ENCODE measurements around the gene TYW1. TPM values are rescaled to one million over a fixed set of nuclear protein-coding genes. Genes with fewer than 3 reads are reported as not detected.
"Not testable (repeated sequence)": the region's sequence is repeated elsewhere in the genome, so short reads cannot be mapped to it uniquely, and the experiment has no call there.

Gene TYW1
- total and polyA plus RNA-seq, 9 donors = 13.2 to 16.3 (median 14.6) TPM

DNA sequence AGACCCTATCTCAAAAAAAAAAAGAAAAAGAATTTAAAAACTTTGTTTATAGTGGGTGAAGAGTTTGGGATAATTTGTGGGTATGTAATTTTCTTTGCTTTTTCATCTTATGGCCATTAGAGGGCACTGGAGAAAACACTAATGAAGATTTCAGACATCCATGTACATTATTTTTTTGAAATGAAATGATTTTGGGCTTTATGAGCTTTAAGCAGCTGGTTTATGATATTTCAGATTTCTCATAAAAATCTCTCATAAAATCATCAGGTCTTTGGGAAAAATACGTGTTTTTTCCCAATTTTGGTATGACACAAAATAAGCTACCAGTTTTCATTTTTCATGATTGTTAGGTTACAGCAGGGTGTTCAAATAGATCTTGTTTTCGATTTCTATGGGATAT lies 44.2 kb downstream of the TYW1 start:
- H3K36me3 ChIP-seq (ENCODE audit: control insufficient read depth, insufficient read depth, low read length); H3K27ac ChIP-seq (ENCODE audit: low read length); DNase-seq; H3K4me3 ChIP-seq (ENCODE audit: low read length); H3K9me3 ChIP-seq (replicated peaks; ENCODE audit: control insufficient read depth, low read depth, low read length); H3K27me3 ChIP-seq (ENCODE audit: control insufficient read depth, insufficient read depth, low read length); H3K4me1 ChIP-seq (ENCODE audit: control insufficient read depth, insufficient read depth, low read length): not testable (repeated sequence)
- WGBS (ENCODE audit: insufficient coverage) = no CpG with 5 or more reads among the region's 2 CpGs

DNA sequence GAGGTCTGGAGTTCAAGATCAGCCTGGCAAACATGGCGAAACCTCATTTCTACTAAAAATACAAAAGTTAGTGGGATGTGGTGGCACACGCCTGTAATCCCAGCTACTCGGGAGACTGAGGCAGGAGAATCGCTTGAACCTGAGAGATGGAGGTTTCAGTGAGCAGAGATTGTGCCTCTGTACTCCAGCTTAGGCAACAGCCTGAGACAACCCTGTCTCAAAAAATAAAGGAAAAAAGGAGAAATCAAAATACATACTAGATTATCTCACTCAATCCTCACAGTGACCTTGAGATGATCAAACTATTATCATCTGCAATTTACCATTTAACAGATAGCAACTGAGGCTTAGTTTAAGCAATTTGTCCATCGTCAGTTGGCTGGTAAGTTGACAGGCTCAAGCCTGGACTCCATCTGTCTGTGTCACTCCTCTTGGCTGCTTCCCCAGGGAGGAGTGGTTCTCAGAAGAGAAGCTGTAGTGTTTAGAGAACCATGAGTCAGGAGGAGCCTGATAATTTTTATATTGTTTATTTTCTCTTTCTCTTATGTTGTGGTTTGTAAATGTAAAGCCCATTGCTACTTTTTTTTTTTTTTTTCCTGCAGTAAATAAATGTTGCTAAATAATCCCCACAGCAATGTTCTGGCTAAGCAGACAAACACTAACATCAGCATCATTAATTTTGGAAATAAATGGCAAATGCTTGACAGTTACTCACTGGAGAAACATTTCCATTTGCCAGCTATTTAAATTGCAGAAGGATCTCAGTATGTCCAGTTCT lies 46.3 kb downstream of the TYW1 start:
- no CpG with 5 or more reads among the region's 5 CpGs for WGBS (ENCODE audit: insufficient coverage)

DNA sequence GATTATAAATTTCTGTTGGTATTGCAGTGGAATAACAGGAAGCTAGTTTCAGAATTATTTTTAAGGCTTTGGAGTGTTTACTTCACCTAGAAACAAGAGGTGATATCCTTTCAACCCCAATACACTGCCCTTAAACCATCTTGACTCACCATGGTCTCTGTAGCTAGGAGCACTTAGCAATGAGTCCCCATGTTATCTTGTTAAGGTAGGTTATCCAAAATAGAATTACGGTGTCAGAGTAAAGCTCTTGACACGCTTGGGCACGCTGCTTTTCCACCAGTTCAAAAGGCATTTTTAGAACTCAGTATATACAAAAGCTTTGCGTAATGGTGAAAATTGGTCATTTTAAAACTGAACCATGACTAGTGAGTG lies 46.9 kb downstream of the TYW1 start:
- H3K27me3 ChIP-seq (ENCODE audit: control insufficient read depth, insufficient read depth, low read length); H3K36me3 ChIP-seq (ENCODE audit: control insufficient read depth, insufficient read depth, low read length); H3K4me3 ChIP-seq (ENCODE audit: low read length); H3K4me1 ChIP-seq (ENCODE audit: control insufficient read depth, insufficient read depth, low read length); H3K9me3 ChIP-seq (replicated peaks; ENCODE audit: control insufficient read depth, low read depth, low read length); DNase-seq: not testable (repeated sequence)
- H3K27ac ChIP-seq (ENCODE audit: low read length) = peak overlapping the region; percentile 80
- WGBS (ENCODE audit: insufficient coverage) = no CpG with 5 or more reads among the region's 4 CpGs

More for the DNA sequence above, 46.3 kb downstream of the TYW1 start:
- DNase-seq = peak; percentile 72
- not testable (repeated sequence) for H3K4me3 ChIP-seq (ENCODE audit: low read length); H3K9me3 ChIP-seq (replicated peaks; ENCODE audit: control insufficient read depth, low read depth, low read length); H3K27me3 ChIP-seq (ENCODE audit: control insufficient read depth, insufficient read depth, low read length); H3K36me3 ChIP-seq (ENCODE audit: control insufficient read depth, insufficient read depth, low read length); H3K4me1 ChIP-seq (ENCODE audit: control insufficient read depth, insufficient read depth, low read length)
- peak overlapping the region; percentile 84 for H3K27ac ChIP-seq (ENCODE audit: low read length)

DNA sequence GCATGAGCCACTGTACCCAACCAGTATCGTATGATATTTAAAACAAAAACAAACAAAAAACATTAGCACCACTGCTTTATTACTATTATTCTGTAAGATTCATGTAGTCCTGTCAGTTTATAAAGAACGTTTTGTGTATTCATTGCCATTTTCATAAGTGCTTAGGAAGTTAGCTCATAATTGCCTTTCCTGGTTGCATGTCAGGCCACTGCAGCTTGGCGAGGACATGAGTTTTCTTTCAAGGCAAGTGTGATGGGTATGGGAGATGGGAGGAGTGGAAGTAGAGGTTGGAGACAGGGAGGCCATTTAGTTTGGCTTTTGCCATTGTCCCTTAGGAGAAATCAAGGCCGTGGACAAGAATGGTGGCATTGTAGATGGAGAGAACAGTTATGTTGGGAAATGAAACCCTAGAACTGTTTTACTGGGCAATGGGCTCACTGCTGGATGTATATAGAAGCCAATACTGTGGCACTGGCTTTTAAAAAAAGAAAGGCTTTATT lies 48.9 kb downstream of the TYW1 start:
- no peak for DNase-seq
- 83% methylated on average over 3 of the region's 4 CpGs for WGBS (ENCODE audit: insufficient coverage)
- no peak overlapping the region for H3K27ac ChIP-seq (ENCODE audit: low read length)
- H3K4me1 ChIP-seq (ENCODE audit: control insufficient read depth, insufficient read depth, low read length) = peaks cover 5% of the 10 kb centered on the region
- H3K9me3 ChIP-seq (replicated peaks; ENCODE audit: control insufficient read depth, low read depth, low read length) = no peaks in the 10 kb centered on the region
- no peaks in the 10 kb centered on the region for H3K27me3 ChIP-seq (ENCODE audit: control insufficient read depth, insufficient read depth, low read length)
- H3K4me3 ChIP-seq (ENCODE audit: low read length) = no peak overlapping the region
- H3K36me3 ChIP-seq (ENCODE audit: control insufficient read depth, insufficient read depth, low read length) = no peaks in the 10 kb centered on the region

DNA sequence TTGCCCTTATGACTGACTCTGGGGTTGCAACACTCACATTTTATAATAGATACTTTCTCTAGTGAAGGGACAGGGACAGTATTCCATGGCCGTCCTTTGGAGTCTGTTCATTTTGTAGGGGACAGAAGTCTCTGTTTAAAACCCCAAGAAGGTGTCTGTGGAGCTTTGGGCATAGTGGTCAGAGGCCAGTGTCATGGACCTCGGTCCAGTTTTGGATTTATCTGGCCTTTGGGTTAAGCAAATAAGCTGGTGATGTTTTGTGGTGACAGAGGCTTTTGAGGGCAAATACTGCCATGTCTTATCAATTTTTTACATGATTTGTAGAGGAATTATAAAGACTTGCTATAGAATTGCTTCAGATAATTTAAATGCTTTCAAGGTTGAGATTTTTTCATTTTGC lies 50.2 kb downstream of the TYW1 start:
- not testable (repeated sequence) for H3K27ac ChIP-seq (ENCODE audit: low read length); H3K4me3 ChIP-seq (ENCODE audit: low read length); H3K4me1 ChIP-seq (ENCODE audit: control insufficient read depth, insufficient read depth, low read length); H3K27me3 ChIP-seq (ENCODE audit: control insufficient read depth, insufficient read depth, low read length); H3K36me3 ChIP-seq (ENCODE audit: control insufficient read depth, insufficient read depth, low read length); H3K9me3 ChIP-seq (replicated peaks; ENCODE audit: control insufficient read depth, low read depth, low read length); DNase-seq
- no CpG with 5 or more reads among the region's 2 CpGs for WGBS (ENCODE audit: insufficient coverage)

DNA sequence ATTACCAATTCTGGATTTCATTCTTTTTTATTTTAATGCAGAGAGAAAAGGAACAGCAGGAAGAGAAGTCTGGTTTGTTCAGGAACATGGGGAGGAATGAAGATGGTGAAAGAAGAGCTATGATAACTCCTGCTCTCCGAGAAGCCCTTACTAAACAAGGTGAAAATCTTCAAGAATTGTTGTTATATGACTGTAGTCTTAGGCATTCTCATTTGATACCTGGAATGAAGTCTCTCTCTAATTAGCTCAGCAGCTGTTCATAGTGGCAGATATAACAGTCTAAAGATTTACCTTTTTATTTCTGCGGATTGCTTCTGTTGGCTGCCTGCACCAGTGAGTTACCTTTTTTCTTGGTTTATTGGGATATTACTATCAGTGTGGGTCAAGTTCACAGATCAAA lies 53.3 kb downstream of the TYW1 start:
- not testable (repeated sequence) for H3K27me3 ChIP-seq (ENCODE audit: control insufficient read depth, insufficient read depth, low read length); H3K27ac ChIP-seq (ENCODE audit: low read length); H3K36me3 ChIP-seq (ENCODE audit: control insufficient read depth, insufficient read depth, low read length); H3K4me3 ChIP-seq (ENCODE audit: low read length); H3K9me3 ChIP-seq (replicated peaks; ENCODE audit: control insufficient read depth, low read depth, low read length); DNase-seq; H3K4me1 ChIP-seq (ENCODE audit: control insufficient read depth, insufficient read depth, low read length)
- no CpG with 5 or more reads among the region's 2 CpGs for WGBS (ENCODE audit: insufficient coverage)

DNA sequence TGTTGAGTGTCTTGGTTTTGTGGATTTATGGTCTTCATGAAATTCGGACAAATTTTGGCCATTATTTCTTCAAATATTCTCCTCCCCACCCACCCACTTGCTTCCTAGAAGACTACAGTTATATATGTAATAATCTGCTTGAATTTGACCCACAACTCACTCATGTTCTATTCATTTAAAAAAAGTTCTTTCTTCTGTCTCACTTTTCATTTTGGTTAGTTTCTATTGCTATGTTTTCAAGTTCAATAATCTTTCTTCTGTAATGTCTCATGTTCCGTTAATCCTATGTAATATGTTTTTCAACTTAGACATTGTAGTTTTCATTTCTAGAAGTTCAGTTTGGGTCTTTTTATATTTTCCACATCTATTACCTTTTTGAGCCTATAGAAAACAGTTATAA lies 55.5 kb downstream of the TYW1 start:
- WGBS (ENCODE audit: insufficient coverage) = no CpG with 5 or more reads among the region's 2 CpGs
- H3K4me1 ChIP-seq (ENCODE audit: control insufficient read depth, insufficient read depth, low read length); H3K27ac ChIP-seq (ENCODE audit: low read length); DNase-seq; H3K36me3 ChIP-seq (ENCODE audit: control insufficient read depth, insufficient read depth, low read length); H3K9me3 ChIP-seq (replicated peaks; ENCODE audit: control insufficient read depth, low read depth, low read length); H3K4me3 ChIP-seq (ENCODE audit: low read length); H3K27me3 ChIP-seq (ENCODE audit: control insufficient read depth, insufficient read depth, low read length): not testable (repeated sequence)

DNA sequence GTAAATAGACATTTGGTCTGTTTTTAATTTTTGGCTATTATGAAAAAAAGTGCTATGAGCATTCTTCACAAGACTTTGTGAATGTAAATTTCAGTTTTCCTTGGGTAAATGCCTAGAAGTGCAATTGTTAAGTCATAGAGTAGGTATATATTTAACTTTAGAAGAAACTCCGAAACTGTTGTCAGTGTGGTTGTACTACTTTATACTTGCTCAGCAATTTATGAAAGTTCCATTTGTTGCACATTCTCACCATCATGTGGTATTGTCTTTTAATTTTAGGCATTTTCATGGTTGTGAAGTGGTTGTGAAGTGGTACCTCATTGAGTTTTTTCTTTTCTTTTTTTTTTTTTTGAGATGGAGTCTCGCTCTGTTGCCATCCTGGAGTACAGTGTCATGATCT lies 60.0 kb downstream of the TYW1 start:
- no peak overlapping the region for H3K27ac ChIP-seq (ENCODE audit: low read length)
- no peaks in the 10 kb centered on the region for H3K4me1 ChIP-seq (ENCODE audit: control insufficient read depth, insufficient read depth, low read length)
- WGBS (ENCODE audit: insufficient coverage) = no CpG with 5 or more reads among the region's 2 CpGs
- no peak for DNase-seq
- H3K9me3 ChIP-seq (replicated peaks; ENCODE audit: control insufficient read depth, low read depth, low read length) = peaks cover 2% of the 10 kb centered on the region
- no peaks in the 10 kb centered on the region for H3K27me3 ChIP-seq (ENCODE audit: control insufficient read depth, insufficient read depth, low read length)
- no peak overlapping the region for H3K4me3 ChIP-seq (ENCODE audit: low read length)
- H3K36me3 ChIP-seq (ENCODE audit: control insufficient read depth, insufficient read depth, low read length) = peaks cover 2% of the 10 kb centered on the region

DNA sequence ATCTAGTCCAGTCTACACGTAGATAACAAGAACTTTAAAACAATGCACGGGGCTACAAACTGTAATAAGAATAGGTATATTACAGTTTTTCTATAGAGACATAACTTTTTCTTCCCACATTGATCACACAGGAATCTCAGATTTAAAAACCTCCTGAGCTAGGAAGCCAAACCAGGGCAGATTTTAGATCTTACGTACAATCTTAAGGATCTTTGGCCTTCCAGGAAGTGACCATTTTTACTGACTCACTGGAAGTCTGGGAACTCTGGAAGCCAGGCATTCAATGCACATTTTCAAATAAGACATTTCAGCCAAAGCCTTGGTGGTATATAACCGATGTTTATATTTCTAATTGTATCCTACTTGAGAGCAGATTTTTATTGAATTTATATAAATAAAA lies 64.7 kb downstream of the TYW1 start:
- H3K36me3 ChIP-seq (ENCODE audit: control insufficient read depth, insufficient read depth, low read length); DNase-seq; H3K4me1 ChIP-seq (ENCODE audit: control insufficient read depth, insufficient read depth, low read length); H3K4me3 ChIP-seq (ENCODE audit: low read length); H3K9me3 ChIP-seq (replicated peaks; ENCODE audit: control insufficient read depth, low read depth, low read length); H3K27me3 ChIP-seq (ENCODE audit: control insufficient read depth, insufficient read depth, low read length); H3K27ac ChIP-seq (ENCODE audit: low read length): not testable (repeated sequence)
- WGBS (ENCODE audit: insufficient coverage) = 100% methylated on average over 1 of the region's 4 CpGs

DNA sequence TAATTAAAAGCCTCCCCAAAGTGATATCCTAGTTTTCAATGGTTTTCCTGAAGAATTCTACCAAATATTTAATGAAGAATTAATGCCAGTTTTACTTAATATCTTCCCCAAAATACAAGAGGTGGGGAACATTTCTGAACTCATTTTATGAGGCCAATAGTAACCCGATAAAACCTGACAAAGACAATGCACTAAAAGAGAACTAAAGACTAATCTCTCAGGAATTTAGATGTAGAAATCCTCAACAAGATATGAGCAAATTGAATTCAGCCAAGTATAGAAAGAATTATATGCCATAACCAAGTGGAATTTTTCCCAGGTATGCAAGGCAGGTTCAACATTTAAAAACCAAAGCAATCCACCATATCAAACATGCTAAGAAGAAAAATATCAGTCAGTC lies 66.2 kb downstream of the TYW1 start:
- H3K27ac ChIP-seq (ENCODE audit: low read length); H3K9me3 ChIP-seq (replicated peaks; ENCODE audit: control insufficient read depth, low read depth, low read length); DNase-seq; H3K4me1 ChIP-seq (ENCODE audit: control insufficient read depth, insufficient read depth, low read length); H3K4me3 ChIP-seq (ENCODE audit: low read length); H3K36me3 ChIP-seq (ENCODE audit: control insufficient read depth, insufficient read depth, low read length); H3K27me3 ChIP-seq (ENCODE audit: control insufficient read depth, insufficient read depth, low read length): not testable (repeated sequence)
- no CpG with 5 or more reads among the region's 1 CpG for WGBS (ENCODE audit: insufficient coverage)

All from muscle of leg (tissue), 11 donors.